ENCODE results near the gene DEF6.
A peak's percentile ranks its signal among the peaks of the same experiment; 100 is the strongest.
"Not testable (repeated sequence)": the region's sequence is repeated elsewhere in the genome, so short reads cannot be mapped to it uniquely, and the experiment has no call there.

DEF6 gene

GRCh38 chr6:35320031-35320410 is 22.4 kb downstream of the DEF6 start:
- DNase-seq (ENCODE audit: insufficient read length, low spot score) (no peak), FAIRE-seq (no peak)
- no peak for TF ChIP-seq CTCF (IDR thresholded peaks at IDR 0.05; ENCODE audit: insufficient read depth, missing control alignments)

- TF ChIP-seq CTCF (IDR thresholded peaks at IDR 0.05; ENCODE audit: insufficient read depth, missing control alignments): no peak
- no peak for FAIRE-seq
- no peak for DNase-seq (ENCODE audit: insufficient read length, low spot score)
These were observed 23.5 kb downstream of the DEF6 start for GRCh38 chr6:35321091-35321490.

GRCh38 chr6:35327349-35328027 is 29.9 kb downstream of the DEF6 start:
- FAIRE-seq (no peak), DNase-seq (ENCODE audit: insufficient read length, low spot score) (no peak)
- peak; percentile 50 for TF ChIP-seq CTCF (IDR thresholded peaks at IDR 0.05; ENCODE audit: insufficient read depth, missing control alignments)

GRCh38 chr6:35328108-35328723 is 30.6 kb downstream of the DEF6 start:
- FAIRE-seq (no peak), DNase-seq (ENCODE audit: insufficient read length, low spot score) (no peak)
- TF ChIP-seq CTCF (IDR thresholded peaks at IDR 0.05; ENCODE audit: insufficient read depth, missing control alignments): no peak

GRCh38 chr6:35328965-35329364 is 31.3 kb downstream of the DEF6 start:
- not testable (repeated sequence) for FAIRE-seq; DNase-seq (ENCODE audit: insufficient read length, low spot score)

GRCh38 chr6:35330541-35331119 is 33.0 kb downstream of the DEF6 start:
- FAIRE-seq (no peak), DNase-seq (ENCODE audit: insufficient read length, low spot score) (no peak)

GRCh38 chr6:35332074-35332887 is 34.7 kb downstream of the DEF6 start:
- FAIRE-seq; DNase-seq (ENCODE audit: insufficient read length, low spot score): not testable (repeated sequence)

More at GRCh38 chr6:35330541-35331119, 33.0 kb downstream of the DEF6 start:
- TF ChIP-seq CTCF (IDR thresholded peaks at IDR 0.05; ENCODE audit: insufficient read depth, missing control alignments): no peak

Measured in D721Med (cell line).